ENCODE results near the gene TDRD10.

TDRD10 gene

DNA sequence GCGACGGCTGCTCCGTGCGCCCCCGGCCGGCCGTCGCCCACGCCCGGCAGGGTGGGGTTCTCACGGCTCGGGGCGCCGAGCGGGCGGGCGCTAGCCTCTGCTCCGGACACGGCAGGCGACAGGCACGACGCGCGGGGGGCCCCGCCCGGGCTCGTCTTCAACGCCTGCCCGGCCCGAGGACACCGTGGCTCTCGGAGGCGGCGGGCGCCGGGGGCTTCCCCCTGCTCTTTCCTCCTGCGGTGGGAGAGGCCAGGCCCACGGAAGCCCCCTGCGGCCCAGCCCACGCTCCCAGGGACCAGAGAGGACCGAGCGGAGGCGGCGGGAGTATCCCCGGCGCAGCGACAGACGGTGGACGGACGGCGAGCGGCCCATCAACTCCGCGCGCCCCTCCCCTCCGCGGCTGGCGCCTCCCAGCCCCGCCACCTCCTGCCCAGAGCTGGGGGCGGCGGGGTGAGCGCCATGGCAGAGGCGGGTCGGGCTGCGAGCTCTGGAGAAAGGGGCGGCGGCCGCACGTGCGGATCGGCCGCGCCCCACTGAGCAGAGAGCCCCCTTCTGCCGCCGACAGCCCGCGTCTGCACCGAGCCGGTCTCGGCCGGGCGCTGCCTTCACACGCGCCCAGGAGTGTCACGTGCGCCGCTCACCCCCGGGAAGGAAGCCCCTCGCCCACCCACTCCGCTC lies at the start of gene TDRD10, which contains the start of gene SHE:
Gene TDRD10 (plus strand): TSS at position 154 of the 678 bp plus-strand sequence. CDS start 4,685 bp downstream, outside the sequence.
Gene SHE (minus strand): TSS at position 347 of the 678 bp plus-strand sequence. CDS start 386 bp downstream, outside the sequence.
- DNase-seq (ENCODE audit: low spot score) = peak; percentile 73

DNA sequence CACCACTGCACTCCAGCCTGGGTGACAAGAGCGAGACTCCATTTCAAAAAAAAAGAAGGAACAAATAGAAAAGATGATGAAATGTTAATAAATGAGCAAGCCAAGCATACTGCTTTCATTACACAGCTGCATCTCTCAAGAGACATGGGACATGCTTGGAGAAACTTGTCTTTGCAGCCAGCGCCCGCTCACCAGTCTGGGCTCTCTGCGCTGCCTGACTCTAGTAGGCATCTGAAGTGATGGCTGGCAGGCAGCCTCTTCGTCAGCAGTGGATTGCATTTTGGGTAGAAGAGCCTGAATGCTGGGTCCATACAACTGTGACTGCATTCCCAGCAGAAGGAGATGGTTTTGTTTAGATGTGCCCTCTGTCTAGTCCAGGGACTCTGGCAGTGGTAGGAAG lies 48.9 kb upstream of the TDRD10 start:
- no peak for DNase-seq (ENCODE audit: low spot score)

DNA sequence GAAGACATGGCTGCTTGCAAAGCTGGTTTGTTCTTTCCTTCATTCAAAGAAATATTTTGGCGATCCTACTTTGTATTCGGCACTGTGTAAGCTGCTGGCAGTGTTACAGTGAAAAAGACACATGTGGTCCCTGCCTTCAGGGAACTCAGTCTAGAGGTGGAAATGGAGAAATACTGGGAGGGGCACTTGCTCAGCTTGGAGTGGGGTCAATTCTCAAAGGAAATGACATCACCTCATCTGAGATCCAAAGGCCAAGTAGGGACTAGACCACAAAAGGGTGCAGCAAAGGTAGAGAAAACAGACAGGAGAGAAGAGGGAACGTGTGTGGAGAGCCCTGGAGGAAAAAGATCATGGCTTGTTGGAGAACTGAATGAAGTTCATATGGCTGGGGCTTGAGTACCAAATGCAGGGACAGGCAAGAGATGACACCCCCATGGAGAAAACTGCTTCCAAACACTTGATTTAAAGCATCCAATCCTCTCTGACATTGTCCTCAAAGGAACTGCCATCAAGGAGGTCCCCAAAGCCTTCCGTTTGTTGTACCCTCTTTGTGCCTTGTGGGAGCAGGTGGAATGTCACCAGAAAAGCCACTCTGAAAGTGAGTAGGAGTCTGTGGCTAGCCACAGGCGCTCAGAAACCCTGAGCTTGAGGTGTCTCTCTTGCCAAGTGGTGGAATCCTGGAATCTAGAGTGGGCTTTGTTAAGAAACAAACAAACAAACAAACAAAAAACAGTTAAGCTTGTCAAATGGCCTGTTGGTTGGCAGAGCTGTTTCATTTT lies 48.3 kb upstream of the TDRD10 start:
- no peak for DNase-seq (ENCODE audit: low spot score)

- no peak for DNase-seq (ENCODE audit: low spot score)
These were observed 47.5 kb upstream of the TDRD10 start for GRCh38 chr1:154454386-154455120.

- DNase-seq (ENCODE audit: low spot score) = no peak
These were observed 45.4 kb upstream of the TDRD10 start for GRCh38 chr1:154456631-154457030.

DNA sequence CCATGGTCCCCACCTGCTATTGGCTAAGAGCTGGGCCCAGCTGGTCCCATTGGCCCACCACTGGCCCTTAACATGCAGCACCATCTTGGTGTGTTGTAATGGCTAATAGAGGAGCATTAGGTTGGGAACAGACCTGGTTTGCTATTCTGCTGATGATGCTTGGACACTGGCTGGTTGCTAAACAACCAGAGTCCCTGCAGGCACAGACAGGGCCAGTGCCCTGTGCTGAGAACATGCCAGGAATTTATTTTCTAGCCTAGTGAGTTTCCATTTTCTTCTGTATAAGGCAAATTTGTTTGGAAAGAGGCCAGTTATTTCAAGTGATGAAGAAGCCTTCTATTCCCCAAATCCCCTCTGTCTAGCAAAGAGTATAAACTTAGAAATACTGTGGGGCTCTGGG lies 42.9 kb upstream of the TDRD10 start:
- no peak for DNase-seq (ENCODE audit: low spot score)

GRCh38 chr1:154460695-154461260 lies 41.2 kb upstream of the TDRD10 start:
- DNase-seq (ENCODE audit: low spot score) = no peak

DNA sequence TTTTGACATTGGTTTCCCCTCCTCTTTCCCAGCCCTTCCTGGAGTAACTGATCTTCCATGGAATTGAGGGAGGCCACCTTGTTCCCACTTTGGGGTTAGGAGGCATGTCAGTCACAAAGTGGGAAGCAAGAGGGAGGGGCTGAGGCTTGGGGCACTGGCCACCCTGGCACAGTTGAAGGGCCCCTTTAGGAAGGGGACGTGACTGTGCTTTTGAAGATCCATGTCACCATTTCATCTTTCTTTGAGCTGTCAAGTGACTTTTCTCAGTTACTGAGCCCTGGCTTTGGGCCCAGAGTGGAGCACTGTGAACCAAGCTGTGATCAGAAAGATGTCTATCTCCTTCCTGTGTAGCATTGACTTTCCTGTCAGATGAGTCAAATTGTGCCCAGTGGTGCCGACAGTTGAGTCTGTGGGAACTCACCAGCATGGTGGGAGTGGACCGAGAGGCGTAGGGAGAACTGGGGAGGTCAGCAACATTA lies 38.5 kb upstream of the TDRD10 start:
- no peak for DNase-seq (ENCODE audit: low spot score)

DNA sequence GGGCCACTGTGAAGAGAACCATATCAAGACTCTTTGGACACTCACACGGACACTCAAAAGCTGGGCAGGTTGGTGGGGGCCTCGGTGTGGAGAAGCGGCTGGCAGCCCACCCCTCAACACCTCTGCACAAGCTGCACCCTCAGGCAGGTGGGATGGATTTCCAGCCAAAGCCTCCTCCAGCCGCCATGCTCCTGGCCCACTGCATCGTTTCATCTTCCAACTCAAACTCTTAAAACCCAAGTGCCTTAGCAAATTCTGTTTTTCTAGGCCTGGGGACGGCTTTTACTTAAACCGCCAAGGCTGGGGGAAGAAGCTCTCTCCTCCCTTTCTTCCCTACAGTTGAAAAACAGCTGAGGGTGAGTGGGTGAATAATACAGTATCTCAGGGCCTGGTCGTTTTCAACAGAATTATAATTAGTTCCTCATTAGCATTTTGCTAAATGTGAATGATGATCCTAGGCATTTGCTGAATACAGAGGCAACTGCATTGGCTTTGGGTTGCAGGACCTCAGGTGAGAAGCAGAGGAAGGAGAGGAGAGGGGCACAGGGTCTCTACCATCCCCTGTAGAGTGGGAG lies 36.3 kb upstream of the TDRD10 start:
- DNase-seq (ENCODE audit: low spot score) = no peak

DNA sequence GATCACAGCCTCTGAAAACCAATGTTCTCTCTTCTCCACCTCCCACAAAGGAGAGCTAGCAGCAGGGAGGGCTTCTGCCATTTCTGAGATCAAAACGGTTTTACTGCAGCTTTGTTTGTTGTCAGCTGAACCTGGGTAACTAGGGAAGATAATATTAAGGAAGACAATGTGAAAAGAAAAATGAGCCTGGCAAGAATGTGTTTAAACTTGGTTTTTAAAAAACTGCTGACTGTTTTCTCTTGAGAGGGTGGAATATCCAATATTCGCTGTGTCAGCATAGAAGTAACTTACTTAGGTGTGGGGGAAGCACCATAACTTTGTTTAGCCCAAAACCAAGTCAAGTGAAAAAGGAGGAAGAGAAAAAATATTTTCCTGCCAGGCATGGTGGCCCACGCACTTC lies 35.8 kb upstream of the TDRD10 start:
- DNase-seq (ENCODE audit: low spot score) = no peak

DNA sequence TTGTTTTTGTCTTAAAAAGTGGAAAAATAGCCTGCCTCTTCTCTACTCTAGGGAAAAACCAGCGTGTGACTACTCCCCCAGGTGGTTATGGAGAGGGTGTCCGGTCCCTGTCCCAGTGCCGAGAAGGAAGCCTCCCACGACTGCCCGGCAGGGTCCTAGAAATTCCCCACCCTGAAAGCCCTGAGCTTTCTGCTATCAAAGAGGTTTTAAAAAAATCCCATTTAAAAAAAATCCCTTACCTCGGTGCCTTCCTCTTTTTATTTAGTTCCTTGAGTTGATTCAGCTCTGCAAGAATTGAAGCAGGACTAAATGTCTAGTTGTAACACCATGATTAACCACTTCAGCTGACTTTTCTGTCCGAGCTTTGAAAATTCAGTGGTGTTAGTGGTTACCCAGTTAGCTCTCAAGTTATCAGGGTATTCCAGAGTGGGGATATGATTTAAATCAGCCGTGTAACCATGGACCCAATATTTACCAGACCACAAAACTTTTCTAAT lies 35.0 kb upstream of the TDRD10 start:
- no peak for DNase-seq (ENCODE audit: low spot score)

GRCh38 chr1:154467434-154468102 lies 34.5 kb upstream of the TDRD10 start:
- DNase-seq (ENCODE audit: low spot score) = no peak

GRCh38 chr1:154468535-154469250 lies 33.3 kb upstream of the TDRD10 start:
- no peak for DNase-seq (ENCODE audit: low spot score)

DNA sequence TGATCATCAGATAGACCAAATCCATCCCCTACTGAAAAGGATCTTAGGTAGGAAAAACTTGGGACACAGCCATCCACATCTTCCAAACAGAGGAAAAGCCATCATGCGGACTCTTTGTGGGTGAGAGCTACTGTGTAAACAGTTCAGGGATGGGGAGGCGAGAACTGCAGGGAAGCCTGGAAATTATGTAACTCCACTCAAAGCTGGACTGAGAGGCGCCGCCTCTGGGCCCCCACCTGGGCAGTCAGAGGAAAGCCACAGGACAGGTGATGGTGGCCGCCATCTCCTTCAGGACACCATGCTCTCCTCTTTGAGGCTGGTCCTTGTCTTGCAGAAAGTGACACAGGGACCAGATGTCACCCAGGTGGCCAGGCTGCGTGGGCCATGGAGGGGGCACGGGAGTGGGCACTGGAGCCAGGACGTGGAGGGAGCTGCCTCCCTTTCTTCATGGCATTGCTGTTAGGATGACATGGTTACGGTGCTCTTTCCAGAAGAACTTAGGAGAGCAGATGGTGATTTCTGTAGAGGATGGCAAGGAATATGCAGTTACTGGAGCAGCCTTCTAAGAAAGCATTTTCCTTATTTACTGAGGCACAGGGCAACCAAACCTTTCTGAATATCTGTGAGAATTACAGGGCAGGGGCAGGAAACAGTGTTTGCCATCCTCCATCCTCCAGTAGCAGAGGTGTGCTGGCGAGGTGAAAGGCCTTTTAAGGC lies 32.0 kb upstream of the TDRD10 start:
- DNase-seq (ENCODE audit: low spot score) = no peak

- DNase-seq (ENCODE audit: low spot score) = no peak
These were observed 30.7 kb upstream of the TDRD10 start for GRCh38 chr1:154471304-154471703.

- no peak for DNase-seq (ENCODE audit: low spot score)
These were observed 27.2 kb upstream of the TDRD10 start for GRCh38 chr1:154474802-154475201.

DNA sequence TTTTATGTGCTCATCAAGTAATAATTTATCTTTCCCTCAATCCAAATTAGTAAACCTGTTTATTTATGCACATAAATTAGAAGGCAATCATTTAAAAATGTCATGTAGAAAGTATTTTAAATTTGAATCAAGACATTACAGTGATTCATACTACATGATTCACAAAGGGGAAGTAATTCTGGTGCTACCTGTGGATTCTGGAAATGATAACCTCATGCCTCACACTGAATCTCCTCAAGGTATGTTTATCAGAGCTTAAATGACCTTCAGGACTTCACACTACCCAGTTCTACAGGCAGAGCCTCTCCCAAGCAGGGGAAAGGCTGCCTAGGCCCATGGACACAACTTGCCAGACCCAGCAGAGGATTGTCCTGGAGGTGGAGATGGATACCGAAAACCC lies 25.2 kb upstream of the TDRD10 start:
- no peak for DNase-seq (ENCODE audit: low spot score)

DNA sequence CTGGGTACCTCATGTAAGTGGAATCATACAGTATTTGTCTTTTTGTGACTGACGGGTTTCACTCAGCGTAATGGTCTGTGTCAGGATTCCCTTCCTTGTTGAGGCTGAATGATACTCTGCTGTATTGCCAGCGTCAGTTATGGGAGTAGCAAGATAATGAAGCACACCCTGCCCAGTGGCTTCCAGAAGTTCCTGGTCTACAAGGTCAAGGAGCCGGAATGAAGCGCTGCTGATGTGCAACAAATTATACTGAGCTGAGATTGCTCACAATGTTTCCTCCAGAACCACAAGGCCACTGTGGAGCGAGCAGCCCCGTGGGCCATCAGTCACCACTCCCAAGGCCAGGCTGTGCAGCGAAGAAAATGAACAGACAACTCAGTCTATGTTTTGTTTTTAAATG lies 24.0 kb upstream of the TDRD10 start:
- no peak for DNase-seq (ENCODE audit: low spot score)

DNA sequence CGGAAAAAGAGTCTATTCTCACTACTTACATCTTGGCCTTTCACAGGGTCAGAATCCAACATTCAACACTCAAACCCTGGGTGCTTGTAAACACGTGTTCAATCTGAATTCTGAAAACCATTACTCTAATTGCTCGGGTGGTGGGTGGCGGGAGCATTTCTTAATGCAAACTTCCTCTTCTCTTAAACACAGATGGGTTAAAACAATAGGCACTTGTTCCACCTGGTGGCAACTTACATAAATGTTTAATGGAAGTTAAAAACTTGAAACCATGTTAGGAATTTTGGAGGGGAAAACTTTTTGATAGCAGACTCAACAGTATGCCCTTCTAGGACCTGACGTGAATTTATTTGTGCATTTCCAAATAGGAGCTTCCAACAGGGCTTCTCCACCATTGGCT lies 23.4 kb upstream of the TDRD10 start:
- DNase-seq (ENCODE audit: low spot score) = no peak

All from iPS-NIHi11 (cell line).